Fibroblast of the aortic adventitia (primary cell): ENCODE measurements around the gene PPP1R3A. TPM values are rescaled to one million over a fixed set of nuclear protein-coding genes. Genes with fewer than 3 reads are reported as not detected.

ENCODE experiments used
- DNase-seq: peaks from one replicate; pipeline ENCODE4 v3.0.0-alpha.2; 2010; ENCODE audit warnings: low read depth
- H3K4me3 ChIP-seq: 2 replicates; pipeline ENCODE4 v1.5.1; 2011; ENCODE audit warnings: low read depth, mild to moderate bottlenecking, control low read depth, low read length, moderate library complexity
- total RNA-seq: library from RNA; depleted of rRNA; stranded (reverse); fragments of >200 nt; gene quantifications from 2 replicates; pipeline ENCODE4 v1.2.3, GENCODE V29; 2012; ENCODE audit warnings: low replicate concordance
- TF ChIP-seq, protein P1 (sequence below): IDR thresholded peaks from 2 replicates; pipeline ENCODE4 v1.5.1; 2011; ENCODE audit warnings: mild to moderate bottlenecking, low read length, control low read depth, inconsistent platforms; ENCODE audit not compliant: insufficient read depth

Gene PPP1R3A, protein sequence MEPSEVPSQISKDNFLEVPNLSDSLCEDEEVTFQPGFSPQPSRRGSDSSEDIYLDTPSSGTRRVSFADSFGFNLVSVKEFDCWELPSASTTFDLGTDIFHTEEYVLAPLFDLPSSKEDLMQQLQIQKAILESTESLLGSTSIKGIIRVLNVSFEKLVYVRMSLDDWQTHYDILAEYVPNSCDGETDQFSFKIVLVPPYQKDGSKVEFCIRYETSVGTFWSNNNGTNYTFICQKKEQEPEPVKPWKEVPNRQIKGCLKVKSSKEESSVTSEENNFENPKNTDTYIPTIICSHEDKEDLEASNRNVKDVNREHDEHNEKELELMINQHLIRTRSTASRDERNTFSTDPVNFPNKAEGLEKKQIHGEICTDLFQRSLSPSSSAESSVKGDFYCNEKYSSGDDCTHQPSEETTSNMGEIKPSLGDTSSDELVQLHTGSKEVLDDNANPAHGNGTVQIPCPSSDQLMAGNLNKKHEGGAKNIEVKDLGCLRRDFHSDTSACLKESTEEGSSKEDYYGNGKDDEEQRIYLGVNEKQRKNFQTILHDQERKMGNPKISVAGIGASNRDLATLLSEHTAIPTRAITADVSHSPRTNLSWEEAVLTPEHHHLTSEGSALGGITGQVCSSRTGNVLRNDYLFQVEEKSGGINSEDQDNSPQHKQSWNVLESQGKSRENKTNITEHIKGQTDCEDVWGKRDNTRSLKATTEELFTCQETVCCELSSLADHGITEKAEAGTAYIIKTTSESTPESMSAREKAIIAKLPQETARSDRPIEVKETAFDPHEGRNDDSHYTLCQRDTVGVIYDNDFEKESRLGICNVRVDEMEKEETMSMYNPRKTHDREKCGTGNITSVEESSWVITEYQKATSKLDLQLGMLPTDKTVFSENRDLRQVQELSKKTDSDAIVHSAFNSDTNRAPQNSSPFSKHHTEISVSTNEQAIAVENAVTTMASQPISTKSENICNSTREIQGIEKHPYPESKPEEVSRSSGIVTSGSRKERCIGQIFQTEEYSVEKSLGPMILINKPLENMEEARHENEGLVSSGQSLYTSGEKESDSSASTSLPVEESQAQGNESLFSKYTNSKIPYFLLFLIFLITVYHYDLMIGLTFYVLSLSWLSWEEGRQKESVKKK
- not detected in 2 replicates for total RNA-seq

DNA sequence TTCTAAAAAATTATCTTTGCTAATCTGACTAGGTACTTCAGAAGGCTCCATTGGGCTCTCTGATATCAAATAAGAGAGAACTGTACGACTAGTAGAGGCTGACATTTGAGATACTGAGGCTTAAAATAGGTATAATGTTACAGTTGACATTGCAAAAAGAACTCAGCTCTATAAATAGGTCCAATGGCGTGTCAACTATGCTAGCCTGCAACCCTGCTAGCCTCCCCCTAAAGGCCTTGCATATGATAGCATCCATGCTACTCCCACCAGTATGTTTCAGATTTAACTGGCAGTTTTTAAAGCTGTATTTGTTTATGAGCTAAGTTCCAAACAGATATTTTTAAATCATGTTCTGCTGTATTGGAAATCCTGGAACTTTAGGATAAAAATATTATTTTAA, at the start of gene PPP1R3A:
PPP1R3A (minus strand) TSS at position 64 of the 400 bp plus-strand sequence; CDS start at position 51, 13 bp downstream.
- TF ChIP-seq, protein P1, sequence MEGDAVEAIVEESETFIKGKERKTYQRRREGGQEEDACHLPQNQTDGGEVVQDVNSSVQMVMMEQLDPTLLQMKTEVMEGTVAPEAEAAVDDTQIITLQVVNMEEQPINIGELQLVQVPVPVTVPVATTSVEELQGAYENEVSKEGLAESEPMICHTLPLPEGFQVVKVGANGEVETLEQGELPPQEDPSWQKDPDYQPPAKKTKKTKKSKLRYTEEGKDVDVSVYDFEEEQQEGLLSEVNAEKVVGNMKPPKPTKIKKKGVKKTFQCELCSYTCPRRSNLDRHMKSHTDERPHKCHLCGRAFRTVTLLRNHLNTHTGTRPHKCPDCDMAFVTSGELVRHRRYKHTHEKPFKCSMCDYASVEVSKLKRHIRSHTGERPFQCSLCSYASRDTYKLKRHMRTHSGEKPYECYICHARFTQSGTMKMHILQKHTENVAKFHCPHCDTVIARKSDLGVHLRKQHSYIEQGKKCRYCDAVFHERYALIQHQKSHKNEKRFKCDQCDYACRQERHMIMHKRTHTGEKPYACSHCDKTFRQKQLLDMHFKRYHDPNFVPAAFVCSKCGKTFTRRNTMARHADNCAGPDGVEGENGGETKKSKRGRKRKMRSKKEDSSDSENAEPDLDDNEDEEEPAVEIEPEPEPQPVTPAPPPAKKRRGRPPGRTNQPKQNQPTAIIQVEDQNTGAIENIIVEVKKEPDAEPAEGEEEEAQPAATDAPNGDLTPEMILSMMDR = no peak
- no peak for DNase-seq

DNA sequence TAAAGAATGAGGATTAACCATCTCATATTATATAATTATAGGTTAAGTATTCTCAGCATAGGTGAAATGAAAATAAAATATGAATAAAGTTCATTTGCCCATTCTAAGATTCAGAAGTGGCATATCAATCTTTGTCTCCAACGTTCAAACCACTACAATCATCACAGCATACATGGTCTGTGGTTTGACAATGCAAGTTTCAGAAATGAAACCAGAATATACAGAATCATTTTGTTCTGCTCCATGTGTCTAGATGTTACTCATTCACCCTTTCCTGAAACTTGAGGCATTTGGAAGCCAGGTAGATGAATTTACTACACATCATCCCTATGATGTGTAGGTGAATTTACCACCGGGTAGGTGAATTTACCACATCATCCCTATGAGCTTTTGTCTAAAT, 44.5 kb upstream of the PPP1R3A start:
- no peak for DNase-seq
- TF ChIP-seq, protein P1 = no peak
- H3K4me3 ChIP-seq = no peak overlapping the region

More for the DNA sequence above, at the start of gene PPP1R3A:
- H3K4me3 ChIP-seq = no peak within 1 kb of the TSS

DNA sequence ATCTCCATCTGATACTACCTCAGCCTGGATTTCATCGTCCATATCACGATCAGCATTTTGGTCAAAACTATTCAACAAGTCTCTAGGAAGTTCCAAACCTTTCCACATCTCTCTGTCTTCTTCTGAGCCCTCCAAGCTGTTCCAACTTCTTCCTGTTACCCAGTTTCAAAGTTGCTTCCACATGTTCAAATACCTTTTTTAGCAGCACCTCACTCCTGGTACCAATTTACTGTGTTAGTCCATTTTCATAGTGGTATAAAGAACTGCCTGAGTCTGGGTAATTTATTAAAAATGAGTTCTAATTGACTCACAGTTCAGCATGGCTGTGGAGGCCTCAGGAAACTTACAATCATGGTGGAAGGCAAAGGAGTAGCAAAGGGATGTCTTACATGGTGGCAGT, 41.1 kb upstream of the PPP1R3A start:
- TF ChIP-seq, protein P1 = no peak
- DNase-seq = no peak
- H3K4me3 ChIP-seq = no peak overlapping the region

DNA sequence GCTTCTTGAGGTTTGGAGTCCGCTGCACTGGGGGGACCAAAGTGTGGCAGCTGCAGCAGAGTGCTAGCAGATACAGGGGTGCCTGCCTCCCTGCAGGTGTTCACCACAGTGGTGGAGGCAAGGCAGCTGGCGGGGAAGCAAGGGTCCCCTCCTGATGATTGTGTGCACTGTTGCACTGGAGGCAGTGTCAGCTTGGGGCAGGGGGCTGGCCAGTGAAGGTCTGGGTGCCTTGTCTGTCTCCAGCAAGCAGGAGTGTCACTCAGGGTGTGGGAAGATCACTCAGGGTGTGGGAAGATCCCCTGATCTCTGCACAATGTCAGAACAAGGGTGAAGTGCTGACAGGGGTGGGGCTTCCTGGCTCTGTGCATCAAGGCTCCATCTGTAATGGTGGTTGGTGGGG, 36.3 kb upstream of the PPP1R3A start:
- TF ChIP-seq, protein P1 = no peak

DNA sequence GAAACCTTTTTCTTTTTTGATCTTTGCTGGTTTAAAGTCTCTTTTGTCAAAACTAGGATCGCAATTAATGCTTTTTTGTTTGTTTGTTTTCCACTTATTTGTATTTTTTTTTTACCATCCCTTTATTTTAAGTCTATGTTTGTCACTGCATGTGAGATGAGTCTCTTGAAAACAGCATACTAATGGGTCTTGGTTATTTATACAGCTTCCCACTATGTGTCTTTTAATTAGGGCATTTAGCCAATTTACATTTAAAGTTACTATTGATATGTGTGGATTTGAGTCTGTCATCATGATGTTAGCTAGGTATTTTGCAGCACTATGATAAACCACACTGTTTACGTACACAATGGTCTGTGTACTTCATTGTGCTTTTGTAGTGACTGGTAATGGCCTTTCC, 34.7 kb upstream of the PPP1R3A start:
- H3K4me3 ChIP-seq = no peak overlapping the region
- DNase-seq = no peak
- TF ChIP-seq, protein P1 = no peak

More for the DNA sequence above, 36.3 kb upstream of the PPP1R3A start:
- H3K4me3 ChIP-seq = no peak overlapping the region
- no peak for DNase-seq
